AG08395 (cell line): ENCODE data around the gene CFAP141.

Experiments used
- DNase-seq: peaks from one replicate; pipeline ENCODE4 v3.0.0; 2012; ENCODE audit warnings: mixed read lengths, low spot score

Gene CFAP141

GRCh38 chr1:154171223-154171583, 34.9 kb downstream of the CFAP141 start:
- DNase-seq: no peak

GRCh38 chr1:154170547-154171222, 35.4 kb downstream of the CFAP141 start:
- DNase-seq: no peak

GRCh38 chr1:154167461-154167860, 38.7 kb downstream of the CFAP141 start:
- DNase-seq: no peak

- no peak for DNase-seq
These were observed 39.9 kb downstream of the CFAP141 start for GRCh38 chr1:154166207-154166606.

- no peak for DNase-seq
These were observed 46.6 kb downstream of the CFAP141 start for GRCh38 chr1:154159554-154159953.

- no peak for DNase-seq
These were observed 47.6 kb downstream of the CFAP141 start for GRCh38 chr1:154158307-154159125.

GRCh38 chr1:154157520-154158306, 48.4 kb downstream of the CFAP141 start:
- no peak for DNase-seq

- peak; percentile 20 for DNase-seq
These were observed 50.9 kb downstream of the CFAP141 start for GRCh38 chr1:154155251-154155650.

GRCh38 chr1:154154534-154155191, 51.5 kb downstream of the CFAP141 start, which contains the start of gene NUP210L:
TSS of gene NUP210L (minus strand) at chr1:154155073.
- DNase-seq: no peak

GRCh38 chr1:154154053-154154452, 52.1 kb downstream of the CFAP141 start:
- no peak for DNase-seq

GRCh38 chr1:154151311-154151710, 54.8 kb downstream of the CFAP141 start:
- DNase-seq: peak; percentile 38
